HCT116 (cell line): ENCODE results near the gene TCF12. TPM values are rescaled to one million over a fixed set of nuclear protein-coding genes. Genes with fewer than 3 reads are reported as not detected.

ENCODE experiments used
- ATAC-seq: fragments of 200-7000 bp; cut with Tn5 transposase; 2 replicates; pipeline ENCODE4 v1.9.1; 2020; ENCODE audit warnings: mild to moderate bottlenecking, moderate library complexity
- BruUV-seq: library from RNA; stranded (reverse); fragments of 400-500 nt; replicated peaks from 2 replicates; lab custom pipeline; 2021; lab: Mats Ljungman, UMichigan
- CTCF ChIA-PET: fragments of 300-600 bp; sonication (Branson Sonifier 250); formaldehyde crosslinking; loops from one replicate; lab custom pipeline; 2021; ENCODE audit warnings: antibody characterized with exemption; lab: Charles Lee
- POLR2A ChIA-PET: fragments of 300-600, 350-600 bp; sonication (Branson Sonifier 250); formaldehyde crosslinking; loops from one replicate; lab custom pipeline; 2021; ENCODE audit warnings: antibody characterized with exemption; lab: Charles Lee
- RAD21 ChIA-PET, 2 experiments: fragments of 300-600 bp; sonication (Branson Sonifier 250); formaldehyde crosslinking; loops; one replicate each; lab custom pipeline; 2023; ENCODE audit warnings: low total read pairs in 2 of 2; ENCODE audit not compliant: uncharacterized antibody in 2 of 2, unreplicated experiment in 2 of 2, low non-redundant PET in 1 of 2; lab: Charles Lee
- DNase-seq: peaks from one replicate; pipeline ENCODE4 v3.0.0-alpha.2; 2010; ENCODE audit warnings: low read depth, low spot score
- H2AFZ ChIP-seq: fragments of 200-600 bp; shearing (Covaris generic), sonication (generic); 2 replicates; pipeline ENCODE4 v1.6.1; 2017; ENCODE audit warnings: low read depth, mixed run types, mixed read lengths, antibody characterized with exemption, low read length; ENCODE audit not compliant: poor library complexity, severe bottlenecking
- H3K27ac ChIP-seq: 2 replicates; pipeline ENCODE4 v1.5.1; 2012; ENCODE audit warnings: low read depth, low read length
- H3K27me3 ChIP-seq: fragments of 200-600 bp; sonication (generic); 2 replicates; pipeline ENCODE4 v1.6.1; 2016; ENCODE audit warnings: mixed run types, low read length, mixed read lengths; ENCODE audit not compliant: insufficient read depth
- H3K36me3 ChIP-seq, 2 experiments: fragments of 200-500 bp in 1 of 2; fragments of 200-600 bp in 1 of 2; sonication (Bioruptor generic) in 1 of 2; sonication (generic) in 1 of 2; 2 replicates each; pipeline versions ENCODE4 v1.5.1 to v1.6.1; 2014 to 2016; ENCODE audit warnings: low read length in 2 of 2, inconsistent platforms in 1 of 2, mixed read lengths in 1 of 2, mixed run types in 1 of 2; ENCODE audit not compliant: insufficient read depth in 2 of 2, control insufficient read depth in 1 of 2
- H3K4me1 ChIP-seq, 2 experiments: fragments of 200-600 bp in 1 of 2; sonication (generic) in 1 of 2; 2 replicates each; pipeline versions ENCODE4 v1.5.1 to v1.6.1; 2012 to 2017; ENCODE audit warnings: low read length in 2 of 2, inconsistent platforms in 1 of 2, mild to moderate bottlenecking in 1 of 2, mixed read lengths in 1 of 2, mixed run types in 1 of 2, moderate library complexity in 1 of 2; ENCODE audit not compliant: insufficient read depth in 2 of 2, control insufficient read depth in 1 of 2
- H3K4me2 ChIP-seq: fragments of 200-600 bp; sonication (generic); 2 replicates; pipeline ENCODE4 v1.6.1; 2017; ENCODE audit warnings: mixed run types, low read length, mixed read lengths
- H3K4me3 ChIP-seq, 2 experiments: fragments of 200-600 bp in 1 of 2; sonication (generic) in 1 of 2; replicated peaks in 1 of 2; 2 replicates each; pipeline ENCODE4 v1.5.1; 2011 to 2016; ENCODE audit warnings: low read length in 2 of 2, control low read depth in 1 of 2, low read depth in 1 of 2, mild to moderate bottlenecking in 1 of 2, mixed read lengths in 1 of 2, mixed run types in 1 of 2
- H3K79me2 ChIP-seq: fragments of 200-600 bp; sonication (generic); 2 replicates; pipeline ENCODE4 v1.6.1; 2017; ENCODE audit warnings: mild to moderate bottlenecking, mixed run types, low read length, moderate library complexity, mixed read lengths; ENCODE audit not compliant: insufficient read depth
- H3K9ac ChIP-seq: fragments of 200-600 bp; sonication (generic); 2 replicates; pipeline ENCODE4 v1.6.1; 2016; ENCODE audit warnings: low read length, mixed read lengths
- H3K9me2 ChIP-seq: fragments of 200-600 bp; sonication (generic), shearing (Covaris generic); 2 replicates; pipeline ENCODE4 v1.6.1; 2017; ENCODE audit warnings: mixed run types, mild to moderate bottlenecking, moderate library complexity; ENCODE audit not compliant: insufficient read depth
- H3K9me3 ChIP-seq, 2 experiments: fragments of 200-500 bp in 1 of 2; fragments of 200-600 bp in 1 of 2; sonication (Bioruptor generic) in 1 of 2; sonication (generic) in 1 of 2; 2 replicates each; pipeline ENCODE4 v1.6.1; 2014 to 2017; ENCODE audit warnings: low read length in 2 of 2, mixed read lengths in 2 of 2, inconsistent platforms in 1 of 2, low read depth in 1 of 2, mild to moderate bottlenecking in 1 of 2, mixed run types in 1 of 2, moderate library complexity in 1 of 2; ENCODE audit not compliant: control insufficient read depth in 1 of 2, insufficient read depth in 1 of 2
- H4K20me1 ChIP-seq: fragments of 200-600 bp; sonication (generic), shearing (Covaris generic); 2 replicates; pipeline ENCODE4 v1.6.1; 2017; ENCODE audit warnings: mixed run types, mild to moderate bottlenecking, moderate library complexity; ENCODE audit not compliant: insufficient read depth
- CBX3 ChIP-seq: IDR thresholded peaks from 2 replicates; pipeline ENCODE4 v1.6.1; 2012; ENCODE audit warnings: low read depth
- CEBPB ChIP-seq: IDR thresholded peaks from 2 replicates; pipeline ENCODE4 v1.6.1; 2012; ENCODE audit warnings: low read depth
- ELF1 ChIP-seq: IDR thresholded peaks from 2 replicates; pipeline ENCODE4 v1.6.1; 2012; ENCODE audit warnings: low read depth, borderline replicate concordance
- EZH2 ChIP-seq: fragments of 200-600 bp; sonication (generic); IDR thresholded peaks from 2 replicates; pipeline ENCODE4 v1.6.1; 2017; ENCODE audit warnings: antibody characterized with exemption, mixed run types
- FOSL1 ChIP-seq: IDR thresholded peaks from 2 replicates; pipeline ENCODE4 v1.6.1; 2012; ENCODE audit warnings: low read depth
- TCF7L2 ChIP-seq: IDR thresholded peaks from 2 replicates; pipeline ENCODE4 v1.7.0; 2011; ENCODE audit warnings: borderline replicate concordance, inconsistent platforms; ENCODE audit not compliant: insufficient read depth, insufficient read length; ENCODE audit errors: extremely low read depth
- ZNF274 ChIP-seq: fragments of 200-500 bp; sonication (Bioruptor generic); IDR thresholded peaks from 2 replicates; pipeline ENCODE4 v1.6.1; 2014; ENCODE audit warnings: mild to moderate bottlenecking, low read depth, low read length, inconsistent platforms
- intact Hi-C: fragments of 100-400 bp; cut with micrococcal nuclease; formaldehyde crosslinking; loops from 2 replicates; pipeline ENCODE4 v1.10.0; 2022
- total RNA-seq: library from RNA; stranded (reverse); gene quantifications from one replicate; pipeline ENCODE4 v1.2.1, GENCODE V29; 2021; ENCODE audit not compliant: unreplicated experiment
- TF ChIP-seq, protein P1 (sequence below): IDR thresholded peaks from 2 replicates; pipeline ENCODE4 v1.6.1; 2011; ENCODE audit warnings: mild to moderate bottlenecking, low read length, moderate library complexity; ENCODE audit not compliant: insufficient replicate concordance; ENCODE audit errors: extremely low read depth
- TF ChIP-seq, protein P2 (sequence below), 3 experiments: fragments of 200-600 bp in 1 of 3; sonication (generic) in 1 of 3; IDR thresholded peaks in 2 of 3; conservative IDR thresholded peaks in 1 of 3; 2 replicates each; pipeline ENCODE4 v1.5.1; 2012 to 2017; ENCODE audit warnings: low read depth in 2 of 3, low read length in 2 of 3, antibody characterized with exemption in 1 of 3, borderline replicate concordance in 1 of 3, control low read depth in 1 of 3, mild to moderate bottlenecking in 1 of 3, mixed read lengths in 1 of 3, mixed run types in 1 of 3, moderate library complexity in 1 of 3; ENCODE audit not compliant: insufficient read depth in 1 of 3
- TF ChIP-seq, protein P3 (sequence below): IDR thresholded peaks from 2 replicates; pipeline ENCODE4 v1.6.1; 2012

TCF12 gene
- total RNA-seq, 1 experiment from 2014 or later, result 71.6 TPM

DNA sequence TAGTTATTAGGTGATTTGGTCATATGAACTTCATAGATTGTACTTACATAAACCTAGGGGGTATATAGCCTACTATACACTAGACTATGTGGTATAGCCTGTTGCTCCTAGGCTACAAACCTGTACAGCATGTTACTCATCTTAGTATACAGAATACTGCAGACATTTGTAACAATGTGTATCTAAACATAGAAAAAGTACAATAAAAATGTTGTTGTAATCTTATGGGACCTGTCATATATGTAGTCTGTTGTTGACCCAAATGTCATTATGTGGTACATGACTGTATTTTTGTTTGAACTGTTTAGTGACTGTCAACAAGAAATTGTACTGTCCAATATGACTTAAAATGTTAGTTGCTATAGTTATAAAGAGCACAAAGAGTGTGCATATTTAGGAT, 69.8 kb downstream of the TCF12 start:
- TF ChIP-seq ELF1 (no peak), TCF7L2 (no peak), ZNF274 (no peak), EZH2 (no peak), CBX3 (no peak)
- TF ChIP-seq, protein P1, sequence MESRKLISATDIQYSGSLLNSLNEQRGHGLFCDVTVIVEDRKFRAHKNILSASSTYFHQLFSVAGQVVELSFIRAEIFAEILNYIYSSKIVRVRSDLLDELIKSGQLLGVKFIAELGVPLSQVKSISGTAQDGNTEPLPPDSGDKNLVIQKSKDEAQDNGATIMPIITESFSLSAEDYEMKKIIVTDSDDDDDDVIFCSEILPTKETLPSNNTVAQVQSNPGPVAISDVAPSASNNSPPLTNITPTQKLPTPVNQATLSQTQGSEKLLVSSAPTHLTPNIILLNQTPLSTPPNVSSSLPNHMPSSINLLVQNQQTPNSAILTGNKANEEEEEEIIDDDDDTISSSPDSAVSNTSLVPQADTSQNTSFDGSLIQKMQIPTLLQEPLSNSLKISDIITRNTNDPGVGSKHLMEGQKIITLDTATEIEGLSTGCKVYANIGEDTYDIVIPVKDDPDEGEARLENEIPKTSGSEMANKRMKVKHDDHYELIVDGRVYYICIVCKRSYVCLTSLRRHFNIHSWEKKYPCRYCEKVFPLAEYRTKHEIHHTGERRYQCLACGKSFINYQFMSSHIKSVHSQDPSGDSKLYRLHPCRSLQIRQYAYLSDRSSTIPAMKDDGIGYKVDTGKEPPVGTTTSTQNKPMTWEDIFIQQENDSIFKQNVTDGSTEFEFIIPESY, result no peak
- TF ChIP-seq, all 23 proteins: peak for 0

DNA sequence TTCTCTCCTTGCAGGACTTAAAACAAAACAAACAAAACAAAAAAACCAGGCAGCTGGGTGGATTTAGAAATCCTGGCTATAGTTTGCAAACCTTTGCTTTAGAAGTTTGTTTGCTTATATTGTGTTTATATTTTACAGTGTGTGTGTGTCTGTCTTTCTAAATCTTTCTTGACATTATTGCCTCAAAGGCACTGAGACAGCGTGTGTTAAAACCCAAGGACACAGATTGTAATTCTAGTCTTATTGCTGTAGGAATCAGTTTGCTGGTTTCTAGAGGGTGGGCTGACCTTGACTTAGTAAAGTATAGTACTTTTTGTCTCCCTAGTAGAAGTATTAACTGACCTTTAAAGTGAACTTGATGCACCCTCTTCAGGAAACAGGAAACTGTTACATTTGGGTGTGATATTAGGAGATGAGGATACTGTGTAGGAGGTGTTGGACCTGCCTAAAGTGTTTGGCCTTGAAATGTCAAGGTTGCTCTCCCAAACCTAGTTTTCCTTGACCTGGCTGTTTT, 71.0 kb downstream of the TCF12 start:
- POLR2A ChIA-PET, result no interaction called here
- H3K4me1 ChIP-seq, result no peaks in the 10 kb centered on the region; a peak in 1 of 4 replicates
- CTCF ChIA-PET, result no interaction called here
- no peak overlapping the region for H3K4me2 ChIP-seq
- no peaks in the 10 kb centered on the region for H3K9me3 ChIP-seq
- intact Hi-C loops, result no loop called here
- ATAC-seq (no peak), DNase-seq (no peak)
- no peak overlapping the region for H3K9ac ChIP-seq
- H3K27me3 ChIP-seq, result no peaks in the 10 kb centered on the region
- no peaks in the 10 kb centered on the region for H3K36me3 ChIP-seq
- H3K4me3 ChIP-seq, result no peak overlapping the region
- H3K79me2 ChIP-seq, result peaks cover 57% of the 10 kb centered on the region
- BruUV-seq, result no TSS peak
- TF ChIP-seq FOSL1, result no peak
- TF ChIP-seq CEBPB, result no peak
- TF ChIP-seq, protein P1, result no peak
- TF ChIP-seq, protein P2, sequence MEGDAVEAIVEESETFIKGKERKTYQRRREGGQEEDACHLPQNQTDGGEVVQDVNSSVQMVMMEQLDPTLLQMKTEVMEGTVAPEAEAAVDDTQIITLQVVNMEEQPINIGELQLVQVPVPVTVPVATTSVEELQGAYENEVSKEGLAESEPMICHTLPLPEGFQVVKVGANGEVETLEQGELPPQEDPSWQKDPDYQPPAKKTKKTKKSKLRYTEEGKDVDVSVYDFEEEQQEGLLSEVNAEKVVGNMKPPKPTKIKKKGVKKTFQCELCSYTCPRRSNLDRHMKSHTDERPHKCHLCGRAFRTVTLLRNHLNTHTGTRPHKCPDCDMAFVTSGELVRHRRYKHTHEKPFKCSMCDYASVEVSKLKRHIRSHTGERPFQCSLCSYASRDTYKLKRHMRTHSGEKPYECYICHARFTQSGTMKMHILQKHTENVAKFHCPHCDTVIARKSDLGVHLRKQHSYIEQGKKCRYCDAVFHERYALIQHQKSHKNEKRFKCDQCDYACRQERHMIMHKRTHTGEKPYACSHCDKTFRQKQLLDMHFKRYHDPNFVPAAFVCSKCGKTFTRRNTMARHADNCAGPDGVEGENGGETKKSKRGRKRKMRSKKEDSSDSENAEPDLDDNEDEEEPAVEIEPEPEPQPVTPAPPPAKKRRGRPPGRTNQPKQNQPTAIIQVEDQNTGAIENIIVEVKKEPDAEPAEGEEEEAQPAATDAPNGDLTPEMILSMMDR (IDR thresholded peaks at IDR 0.05 in 2 of 3, conservative IDR thresholded peaks at IDR 0.05 in 1 of 3; ENCODE audit: borderline replicate concordance in 1 of 3, insufficient read depth in 1 of 3, low read depth in 2 of 3, low read length in 2 of 3), result no peak
- TF ChIP-seq, protein P3, sequence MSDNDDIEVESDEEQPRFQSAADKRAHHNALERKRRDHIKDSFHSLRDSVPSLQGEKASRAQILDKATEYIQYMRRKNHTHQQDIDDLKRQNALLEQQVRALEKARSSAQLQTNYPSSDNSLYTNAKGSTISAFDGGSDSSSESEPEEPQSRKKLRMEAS, result no peak
- TF ChIP-seq TCF7L2, result no peak
- TF ChIP-seq CBX3, result no peak
- RAD21 ChIA-PET, result no interaction called here
- H3K9me2 ChIP-seq, result no peaks in the 10 kb centered on the region
- H3K27ac ChIP-seq, result no peak overlapping the region
- H2AFZ ChIP-seq, result no peak overlapping the region
- peaks cover 11% of the 10 kb centered on the region; the same call in 1 of the 2 replicates for H4K20me1 ChIP-seq

More for the DNA sequence above, 69.8 kb downstream of the TCF12 start:
- H3K27me3 ChIP-seq, result no peaks in the 10 kb centered on the region
- no peak overlapping the region for H3K4me3 ChIP-seq
- no TSS peak for BruUV-seq
- no peak overlapping the region for H3K4me2 ChIP-seq
- no peaks in the 10 kb centered on the region for H3K9me3 ChIP-seq
- H3K4me1 ChIP-seq, result no peaks in the 10 kb centered on the region; a peak in 1 of 4 replicates
- intact Hi-C loops, result no loop called here
- H3K9me2 ChIP-seq, result no peaks in the 10 kb centered on the region
- ChIA-PET POLR2A (no interaction called here), RAD21 (no interaction called here), CTCF (no interaction called here)
- H3K27ac ChIP-seq, result no peak overlapping the region
- no peak overlapping the region for H3K9ac ChIP-seq
- H4K20me1 ChIP-seq, result peaks cover 11% of the 10 kb centered on the region; the same call in 1 of the 2 replicates
- no peak for ATAC-seq
- H2AFZ ChIP-seq, result no peak overlapping the region
- no peaks in the 10 kb centered on the region for H3K36me3 ChIP-seq
- no peak for DNase-seq
- H3K79me2 ChIP-seq, result peaks cover 68% of the 10 kb centered on the region
